ENCODE results near the gene NFKBIE. TPM values are rescaled to one million over a fixed set of nuclear protein-coding genes. Genes with fewer than 3 reads are reported as not detected.
A peak's percentile ranks its signal among the peaks of the same experiment; 100 is the strongest.

Gene NFKBIE
- total RNA-seq, 4 donors from 2014 or later: 5.1 to 16.9 (median 13.2) TPM

DNA sequence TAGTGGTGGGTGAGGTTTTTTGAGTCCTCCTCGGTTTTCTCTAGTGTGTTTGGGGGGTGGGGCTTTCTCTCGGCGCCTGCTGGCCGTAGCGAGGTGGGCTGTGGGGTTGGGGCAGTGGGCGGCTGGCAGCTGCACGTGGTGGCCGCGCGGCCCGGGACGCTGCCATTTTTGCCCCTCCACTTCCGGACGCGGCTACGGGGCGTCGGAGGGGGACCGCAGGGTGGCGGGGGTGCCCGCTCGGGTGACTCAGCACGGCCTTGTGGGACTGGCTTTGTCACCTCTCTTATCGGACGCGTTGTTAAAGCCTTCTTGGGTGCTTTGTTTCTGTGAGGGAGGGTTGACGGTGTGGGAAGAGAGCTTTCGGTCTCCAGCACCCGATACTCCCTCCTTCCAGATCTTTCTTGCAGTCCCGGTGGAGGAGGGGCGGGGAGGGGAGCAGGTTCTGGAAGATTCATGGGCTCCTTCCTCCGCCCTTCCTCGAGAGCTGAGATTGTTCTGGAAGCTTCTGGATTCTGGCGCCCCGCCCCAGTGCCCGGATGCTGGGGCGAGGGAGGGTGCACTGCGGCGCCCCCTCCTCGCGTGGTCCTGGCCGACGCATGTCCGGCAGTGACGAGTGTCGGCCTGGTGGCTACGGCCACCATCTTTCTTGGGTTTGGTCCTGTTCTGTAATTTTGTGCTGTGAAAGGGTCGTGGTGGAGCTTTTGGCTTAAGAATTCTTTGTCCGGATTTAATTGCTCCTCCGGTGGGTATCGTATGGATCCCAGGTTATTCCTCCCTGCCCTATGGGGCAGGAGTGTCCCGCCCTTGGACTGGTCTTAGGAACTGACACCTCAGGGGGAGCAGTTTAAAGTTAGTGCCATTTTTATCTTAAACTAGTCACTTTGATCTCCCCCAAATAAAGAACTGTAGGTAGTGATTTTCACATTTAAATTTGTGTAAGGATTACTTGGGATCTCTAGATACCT is 17.7 kb downstream of the NFKBIE start:
- intact Hi-C loops (cut with DNase I): no loop called here
- DNase-seq: peak; percentile 76 to 79
- Histone ChIP-seq H3K9me3 (no peaks in the 10 kb centered on the region), H3K27ac (peak overlapping the region; percentile 98 to 100 (median 100)), H3K36me3 (peaks cover 35 to 41% of the 10 kb centered on the region in 2 donors), H3K4me1 (peaks cover 8 to 26% of the 10 kb centered on the region in 2 donors), H3K4me3 (replicated peaks in 1 of 3) (peak overlapping the region; percentile 37 to 76 (median 54)), H3K27me3 (no peaks in the 10 kb centered on the region)
- TF ChIP-seq POLR2A (IDR thresholded peaks at IDR 0.05): peak in 1 of 2 donors; percentile 30
- TF ChIP-seq, protein P1, sequence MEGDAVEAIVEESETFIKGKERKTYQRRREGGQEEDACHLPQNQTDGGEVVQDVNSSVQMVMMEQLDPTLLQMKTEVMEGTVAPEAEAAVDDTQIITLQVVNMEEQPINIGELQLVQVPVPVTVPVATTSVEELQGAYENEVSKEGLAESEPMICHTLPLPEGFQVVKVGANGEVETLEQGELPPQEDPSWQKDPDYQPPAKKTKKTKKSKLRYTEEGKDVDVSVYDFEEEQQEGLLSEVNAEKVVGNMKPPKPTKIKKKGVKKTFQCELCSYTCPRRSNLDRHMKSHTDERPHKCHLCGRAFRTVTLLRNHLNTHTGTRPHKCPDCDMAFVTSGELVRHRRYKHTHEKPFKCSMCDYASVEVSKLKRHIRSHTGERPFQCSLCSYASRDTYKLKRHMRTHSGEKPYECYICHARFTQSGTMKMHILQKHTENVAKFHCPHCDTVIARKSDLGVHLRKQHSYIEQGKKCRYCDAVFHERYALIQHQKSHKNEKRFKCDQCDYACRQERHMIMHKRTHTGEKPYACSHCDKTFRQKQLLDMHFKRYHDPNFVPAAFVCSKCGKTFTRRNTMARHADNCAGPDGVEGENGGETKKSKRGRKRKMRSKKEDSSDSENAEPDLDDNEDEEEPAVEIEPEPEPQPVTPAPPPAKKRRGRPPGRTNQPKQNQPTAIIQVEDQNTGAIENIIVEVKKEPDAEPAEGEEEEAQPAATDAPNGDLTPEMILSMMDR (IDR thresholded peaks at IDR 0.05): no peak
- WGBS, 2 donors: 0 to 1% methylated on average over 32 to 43 of the region's 52 CpGs

DNA sequence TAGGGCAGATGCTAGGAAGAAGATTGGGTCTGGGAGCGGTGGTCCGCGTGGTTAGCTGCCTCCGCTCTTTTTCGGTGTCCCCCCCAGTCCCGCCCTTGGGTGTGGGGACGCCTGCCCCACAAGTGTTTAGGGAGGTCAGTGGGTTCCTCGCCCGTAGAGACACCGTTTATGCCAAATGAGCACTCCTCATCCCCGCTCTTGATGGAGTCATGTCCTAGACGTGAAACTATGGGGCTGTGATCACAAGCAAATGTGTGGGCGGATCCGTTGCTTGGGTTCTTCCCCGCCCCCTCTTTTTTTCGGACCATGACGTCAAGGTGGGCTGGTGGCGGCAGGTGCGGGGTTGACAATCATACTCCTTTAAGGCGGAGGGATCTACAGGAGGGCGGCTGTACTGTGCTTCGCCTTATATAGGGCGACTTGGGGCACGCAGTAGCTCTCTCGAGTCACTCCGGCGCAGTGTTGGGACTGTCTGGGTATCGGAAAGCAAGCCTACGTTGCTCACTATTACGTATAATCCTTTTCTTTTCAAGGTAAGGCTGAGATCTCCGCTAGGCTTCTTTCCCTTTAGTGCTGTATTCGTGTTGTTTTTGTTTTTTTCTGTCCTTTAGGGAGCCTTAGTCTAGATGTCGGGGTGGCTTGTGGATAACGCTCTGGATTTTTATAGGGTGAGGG is 18.6 kb downstream of the NFKBIE start, which contains the start of gene HSP90AB1:
Gene HSP90AB1 (plus strand): TSS at position 439 of the 675 bp plus-strand sequence. CDS start 1,529 bp downstream, outside the sequence.
- Histone ChIP-seq H3K27me3 (no peaks in the 10 kb centered on the region), H3K4me3 (replicated peaks in 1 of 3) (peak within 1 kb of the TSS; percentile 54 to 76 (median 72)), H3K9me3 (no peaks in the 10 kb centered on the region), H3K4me1 (peaks cover 8 to 26% of the 10 kb centered on the region in 2 donors), H3K27ac (peak within 1 kb of the TSS; percentile 98 to 100 (median 100)), H3K36me3 (peaks cover 27 to 33% of the 10 kb centered on the region in 2 donors)
- intact Hi-C loops (cut with DNase I): no loop called here
- peak; percentile 98 for DNase-seq
- TF ChIP-seq, protein P1 (IDR thresholded peaks at IDR 0.05): no peak
- peak; percentile 92 to 98 for TF ChIP-seq POLR2A (IDR thresholded peaks at IDR 0.05)
- WGBS, 2 donors: 0% methylated on average over 20 to 30 of the region's 34 CpGs

DNA sequence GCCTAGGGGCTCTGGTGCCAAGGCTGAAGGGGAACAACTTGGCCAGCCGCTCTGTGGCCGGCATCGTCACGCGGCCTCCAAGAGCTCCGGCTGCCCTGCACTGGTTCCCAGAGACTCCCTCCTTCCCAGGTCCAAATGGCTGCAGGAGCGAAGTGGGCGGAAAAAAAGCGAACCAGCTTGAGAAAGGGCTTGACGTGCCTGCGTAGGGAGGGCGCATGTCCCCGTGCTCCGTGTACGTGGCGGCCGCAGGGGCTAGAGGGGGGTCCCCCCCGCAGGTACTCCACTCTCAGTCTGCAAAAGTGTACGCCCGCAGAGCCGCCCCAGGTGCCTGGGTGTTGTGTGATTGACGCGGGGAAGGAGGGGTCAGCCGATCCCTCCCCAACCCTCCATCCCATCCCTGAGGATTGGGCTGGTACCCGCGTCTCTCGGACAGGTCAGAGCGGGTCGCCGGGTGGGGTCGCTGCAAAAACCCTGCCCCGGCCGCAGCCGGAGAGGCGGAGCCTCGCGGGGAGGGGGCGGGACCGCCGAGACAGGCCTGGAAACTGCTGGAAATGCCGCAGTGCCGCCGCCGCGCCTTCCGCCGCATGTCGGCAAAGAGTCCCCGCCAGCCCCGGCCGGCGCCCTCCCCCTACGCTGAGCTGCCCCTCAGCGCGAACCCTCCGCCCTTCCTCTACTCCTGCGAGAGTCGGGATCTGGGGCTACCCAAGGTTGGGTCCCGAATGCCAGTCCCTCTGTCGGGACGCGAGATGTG is 19.3 kb downstream of the NFKBIE start:
- 0 to 1% methylated on average over 6 to 11 of the region's 62 CpGs for WGBS, 2 donors
- no peaks in the 10 kb centered on the region for H3K9me3 ChIP-seq
- H3K27me3 ChIP-seq: no peaks in the 10 kb centered on the region
- DNase-seq: peak; percentile 96
- peak overlapping the region; percentile 33 to 76 (median 72) for H3K4me3 ChIP-seq (replicated peaks in 1 of 3)
- peak overlapping the region; percentile 98 to 100 (median 100) for H3K27ac ChIP-seq
- TF ChIP-seq, protein P1 (IDR thresholded peaks at IDR 0.05): no peak
- peak in 1 of 2 donors; percentile 88 for TF ChIP-seq POLR2A (IDR thresholded peaks at IDR 0.05)
- intact Hi-C loops (cut with DNase I): no loop called here
- peaks cover 8 to 26% of the 10 kb centered on the region in 2 donors for H3K4me1 ChIP-seq
- peaks cover 20 to 26% of the 10 kb centered on the region in 2 donors for H3K36me3 ChIP-seq

DNA sequence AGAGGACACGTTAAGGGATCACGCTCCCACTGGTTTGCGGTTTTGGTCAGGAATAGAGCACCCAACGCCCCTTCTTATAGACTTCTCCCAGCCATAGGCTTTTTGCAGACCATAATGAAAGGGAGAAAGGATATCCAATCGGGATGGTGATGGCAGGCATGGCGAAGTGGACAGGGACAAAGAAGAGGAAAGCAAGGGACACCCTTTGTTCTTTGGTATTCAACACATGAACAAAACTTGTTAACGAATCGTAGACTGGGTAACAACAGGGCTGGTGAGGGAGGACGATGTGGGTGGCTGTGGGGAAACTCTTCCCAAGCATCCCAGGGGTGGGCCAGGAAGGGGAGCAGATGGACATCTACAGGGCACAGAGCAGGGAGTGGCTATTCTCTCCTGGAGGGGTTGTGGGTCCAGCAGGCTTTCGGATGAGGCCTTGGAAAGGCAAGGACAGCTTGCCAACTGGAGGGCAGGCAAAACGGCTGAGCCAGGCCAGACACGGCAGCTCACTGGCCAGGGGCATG is 19.9 kb downstream of the NFKBIE start:
- WGBS, 2 donors: 65 to 75% methylated on average over 12 of the region's 12 CpGs
- Histone ChIP-seq H3K4me1 (peaks cover 8 to 26% of the 10 kb centered on the region in 2 donors), H3K36me3 (peaks cover 13 to 20% of the 10 kb centered on the region in 2 donors), H3K27me3 (no peaks in the 10 kb centered on the region), H3K4me3 (replicated peaks in 1 of 3) (peak overlapping the region in 1 of 3 donors; percentile 76), H3K9me3 (no peaks in the 10 kb centered on the region), H3K27ac (peak overlapping the region; percentile 98 to 100 (median 100))
- DNase-seq: no peak
- TF ChIP-seq, protein P1 (IDR thresholded peaks at IDR 0.05): no peak
- no peak for TF ChIP-seq POLR2A (IDR thresholded peaks at IDR 0.05)
- intact Hi-C loops (cut with DNase I): no loop called here

Measured in thyroid gland (tissue), 4 donors.